GM18502 (cell line): ENCODE results near the gene LIN52.
"Not testable (repeated sequence)": the region's sequence is repeated elsewhere in the genome, so short reads cannot be mapped to it uniquely, and the experiment has no call there.

Source experiments
- ATAC-seq: cut with Tn5 transposase; IDR thresholded peaks from one replicate; pipeline ENCODE4 v1.9.1; 2021; ENCODE audit warnings: mild to moderate bottlenecking; ENCODE audit not compliant: unreplicated experiment, poor library complexity

Gene LIN52

DNA sequence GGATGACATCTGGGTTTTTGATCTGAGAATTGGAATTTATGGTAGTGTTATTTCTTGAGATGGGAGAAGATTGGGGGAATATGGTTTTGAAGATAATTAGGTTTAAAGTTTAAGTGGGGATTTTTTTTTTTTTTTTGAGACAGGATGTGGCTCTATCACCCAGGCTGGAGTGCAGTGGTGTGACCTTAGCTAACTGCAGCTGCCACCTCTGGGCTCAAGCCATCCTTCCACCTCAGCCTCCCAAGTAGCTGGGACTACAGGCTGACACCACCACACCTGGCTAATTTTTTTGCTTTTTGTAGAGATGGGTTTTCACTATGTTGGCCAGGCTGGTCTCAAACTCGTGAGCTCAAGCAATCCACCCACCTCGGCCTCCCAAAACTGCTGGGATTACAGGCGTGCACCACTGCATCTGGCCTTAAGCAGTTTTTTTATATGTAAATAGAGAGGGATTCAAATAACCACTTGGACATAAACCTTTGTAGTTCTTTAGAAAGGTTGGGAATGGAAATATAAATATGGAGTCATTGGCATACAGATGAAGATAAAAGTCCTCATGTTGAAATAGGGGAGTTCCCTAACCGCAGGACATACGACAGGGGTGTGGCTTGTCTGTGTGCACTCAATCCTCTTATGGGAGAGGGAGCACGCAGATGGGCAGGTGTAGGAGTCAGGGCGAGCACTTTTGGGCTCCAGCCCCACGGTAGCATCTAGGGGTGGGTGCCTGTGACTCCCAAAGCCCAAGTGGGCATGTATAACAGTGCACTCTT is 4.7 kb downstream of the LIN52 start:
- no peak for ATAC-seq

DNA sequence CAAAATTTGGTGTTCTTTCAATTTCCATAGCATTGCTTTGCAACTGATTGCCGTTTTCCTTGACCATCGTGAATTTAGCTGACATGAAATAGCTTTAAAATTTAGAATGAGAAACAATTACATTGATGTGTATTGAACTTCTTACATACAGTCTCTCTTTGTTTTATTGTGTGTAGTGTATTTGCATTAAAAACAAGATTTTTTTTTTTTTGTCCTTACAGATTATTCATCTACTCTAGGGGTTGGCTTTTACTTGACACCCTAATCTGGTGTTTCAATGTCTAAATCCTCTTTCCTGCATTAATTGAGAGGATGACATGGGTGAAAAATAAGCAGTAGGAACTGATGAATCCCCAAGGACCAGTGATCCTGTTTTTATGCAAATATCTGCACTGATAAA is 20.6 kb downstream of the LIN52 start:
- ATAC-seq, result no peak

GRCh38 chr14:74109369-74109768 is 24.6 kb downstream of the LIN52 start:
- ATAC-seq, result no peak

DNA sequence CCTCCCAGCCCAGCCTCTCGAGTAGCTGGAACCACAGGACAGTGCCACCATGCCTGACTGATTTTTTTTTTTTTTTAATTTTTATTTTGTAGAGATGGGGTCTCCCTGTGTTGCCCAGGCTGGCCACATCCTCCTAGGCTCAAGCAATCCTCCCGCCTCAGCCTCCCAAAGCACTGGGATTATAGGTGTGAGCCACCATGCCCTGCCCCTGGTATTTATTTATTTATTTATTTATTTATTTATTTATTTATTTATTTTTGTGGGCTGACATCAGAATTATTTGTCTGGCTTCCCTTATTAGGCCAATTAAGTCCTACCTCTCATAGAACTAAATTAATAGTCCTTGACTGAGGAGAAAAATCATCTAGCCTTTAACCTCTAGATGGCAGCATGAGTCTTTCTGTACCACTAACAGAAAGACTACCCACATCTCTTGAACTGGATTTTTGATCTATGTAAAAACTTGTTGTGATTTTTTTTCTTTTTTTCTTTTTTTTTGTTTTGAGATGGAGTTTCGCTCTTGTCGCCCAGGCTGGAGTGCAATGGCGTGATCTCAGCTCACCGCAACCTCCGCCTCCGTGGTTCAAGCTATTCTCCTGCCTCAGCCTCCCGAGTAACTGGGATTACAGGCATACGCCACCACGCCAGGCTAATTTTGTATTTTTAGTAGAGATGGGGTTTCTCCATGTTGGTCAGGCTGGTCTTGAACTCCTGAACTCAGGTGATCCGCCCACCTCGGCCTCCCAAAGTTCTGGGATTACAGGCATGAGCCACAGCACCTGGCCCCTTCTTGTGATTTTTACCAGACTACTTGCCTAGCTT is 26.9 kb downstream of the LIN52 start:
- not testable (repeated sequence) for ATAC-seq

- not testable (repeated sequence) for ATAC-seq
Measured at GRCh38 chr14:74125487-74125886, 40.7 kb downstream of the LIN52 start.

GRCh38 chr14:74126315-74127013 is 41.7 kb downstream of the LIN52 start:
- ATAC-seq, result no peak

GRCh38 chr14:74127634-74128033 is 42.9 kb downstream of the LIN52 start:
- ATAC-seq, result no peak

GRCh38 chr14:74133833-74134481 is 49.2 kb downstream of the LIN52 start:
- ATAC-seq, result no peak

DNA sequence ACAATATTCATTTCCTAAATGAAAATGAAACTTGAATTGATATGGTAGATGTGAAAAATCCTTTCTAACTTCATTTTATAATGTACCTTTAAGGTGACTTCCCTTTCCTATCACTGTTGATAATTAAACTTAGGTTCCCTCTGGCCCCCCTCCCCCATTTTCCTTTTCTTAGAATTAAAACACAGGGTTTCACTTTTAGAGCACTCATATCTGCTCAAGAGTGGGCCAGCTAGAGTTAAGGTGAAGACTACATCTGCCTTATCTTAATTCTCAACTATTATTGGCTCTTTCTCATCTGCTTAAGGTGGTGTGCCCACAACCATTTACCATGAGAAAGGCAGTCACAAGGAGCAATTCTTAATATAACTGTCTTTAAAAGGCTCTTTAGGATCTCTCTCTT is 49.7 kb downstream of the LIN52 start:
- ATAC-seq, result no peak

GRCh38 chr14:74135426-74135825 is 50.7 kb downstream of the LIN52 start:
- no peak for ATAC-seq

DNA sequence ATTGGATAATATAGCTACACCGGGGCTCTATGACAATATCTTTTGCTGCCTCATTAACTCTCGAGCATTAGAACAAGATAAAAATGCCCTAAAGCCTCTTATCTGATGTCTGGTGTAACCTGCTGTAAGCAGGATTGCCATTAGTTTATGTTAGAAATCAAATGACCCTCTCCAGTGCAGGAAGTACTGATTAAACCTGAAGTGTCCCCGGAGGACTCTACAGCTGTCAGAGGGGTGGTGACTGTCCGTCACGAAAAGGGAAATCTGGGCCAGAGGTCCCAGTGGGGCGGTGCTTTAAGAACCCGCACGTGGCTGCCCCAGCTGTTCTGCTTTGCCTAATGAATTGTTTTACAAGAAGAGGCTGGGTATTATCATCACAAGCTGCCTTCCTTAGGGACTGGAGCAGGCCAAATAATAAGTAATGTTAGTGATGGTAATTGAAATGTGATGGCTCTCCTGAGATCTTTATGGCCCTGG is 55.7 kb downstream of the LIN52 start:
- ATAC-seq, result no peak

DNA sequence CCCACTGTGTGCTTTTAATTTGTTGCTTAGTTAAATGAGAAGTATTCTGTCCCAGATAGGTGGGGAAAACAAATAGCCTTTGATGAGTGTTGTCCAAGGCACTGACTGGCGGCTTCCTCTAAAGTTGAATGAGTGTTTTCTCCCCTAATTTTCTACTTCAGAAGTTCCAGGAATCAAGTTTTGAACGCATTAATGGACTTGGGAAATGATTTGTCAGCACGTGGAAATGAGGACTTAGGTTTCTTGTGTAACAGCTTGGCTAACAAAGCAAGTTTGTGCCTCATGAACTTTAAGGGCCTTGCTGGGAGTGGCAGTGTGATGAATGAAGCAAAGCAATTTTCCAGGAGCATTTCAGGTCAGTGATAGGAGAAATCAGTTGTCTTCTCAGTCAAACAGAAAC is 56.9 kb downstream of the LIN52 start:
- no peak for ATAC-seq

DNA sequence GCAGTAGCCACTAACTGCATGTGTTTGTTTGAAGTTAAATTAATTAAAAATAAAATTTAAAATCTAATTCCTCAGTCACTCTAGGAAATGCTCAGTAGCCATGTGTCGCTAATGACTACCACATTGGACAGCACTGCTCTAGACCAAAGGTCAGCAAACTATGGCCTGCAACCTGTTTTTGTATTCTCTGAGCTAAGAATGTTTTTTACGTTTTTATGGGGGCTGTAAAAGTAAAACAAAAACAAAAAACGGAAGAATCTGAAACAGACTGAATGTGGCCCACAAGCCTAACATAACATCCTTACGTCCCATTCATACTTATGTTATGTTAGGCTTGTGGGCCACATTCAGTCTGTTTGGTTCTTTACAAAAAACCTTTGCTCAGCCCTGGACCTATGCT is 57.8 kb downstream of the LIN52 start:
- ATAC-seq, result no peak

GRCh38 chr14:74144789-74145188 is 60.0 kb downstream of the LIN52 start:
- no peak for ATAC-seq

- ATAC-seq, result no peak
Measured at GRCh38 chr14:74147571-74147970, 62.8 kb downstream of the LIN52 start.

DNA sequence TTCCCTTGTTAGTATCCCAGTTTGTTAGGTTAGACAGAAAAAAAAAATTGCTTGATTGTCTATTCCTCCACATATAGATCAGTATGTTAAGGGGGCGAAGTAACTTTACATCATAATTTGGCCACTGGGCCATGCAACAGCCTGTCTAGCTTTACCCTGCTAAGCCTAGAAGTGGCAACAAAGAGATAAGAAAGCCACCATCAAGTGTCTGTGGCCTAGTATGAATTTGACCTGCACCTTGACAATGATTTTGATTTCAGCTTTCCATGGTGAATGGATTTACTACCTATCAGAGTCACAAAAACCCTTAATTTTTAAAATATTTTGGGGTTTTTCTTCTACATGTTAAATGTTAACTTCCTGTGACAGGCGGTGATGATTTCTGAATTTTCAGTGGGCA is 63.9 kb downstream of the LIN52 start:
- no peak for ATAC-seq

GRCh38 chr14:74155287-74155686 is 70.5 kb downstream of the LIN52 start:
- ATAC-seq, result no peak

DNA sequence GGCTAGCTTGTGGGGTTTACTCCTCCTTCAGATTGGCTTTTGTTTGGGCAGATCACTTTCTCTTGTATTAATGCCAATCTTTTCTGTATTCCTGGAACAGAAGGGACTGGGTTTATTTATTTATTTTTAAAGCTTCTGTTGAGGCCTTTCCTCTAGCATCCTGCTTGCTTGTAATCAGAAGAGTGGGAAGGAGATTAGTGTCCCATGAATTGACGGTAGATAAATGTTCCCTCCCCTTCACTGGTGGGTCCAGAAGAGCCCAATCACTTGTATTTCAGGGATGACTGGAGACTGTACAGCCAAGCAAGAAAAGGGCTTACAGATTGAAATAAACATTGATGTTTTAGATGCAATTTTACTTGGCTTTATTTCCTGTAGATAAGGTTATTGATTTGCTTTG is 71.0 kb downstream of the LIN52 start:
- ATAC-seq, result no peak

DNA sequence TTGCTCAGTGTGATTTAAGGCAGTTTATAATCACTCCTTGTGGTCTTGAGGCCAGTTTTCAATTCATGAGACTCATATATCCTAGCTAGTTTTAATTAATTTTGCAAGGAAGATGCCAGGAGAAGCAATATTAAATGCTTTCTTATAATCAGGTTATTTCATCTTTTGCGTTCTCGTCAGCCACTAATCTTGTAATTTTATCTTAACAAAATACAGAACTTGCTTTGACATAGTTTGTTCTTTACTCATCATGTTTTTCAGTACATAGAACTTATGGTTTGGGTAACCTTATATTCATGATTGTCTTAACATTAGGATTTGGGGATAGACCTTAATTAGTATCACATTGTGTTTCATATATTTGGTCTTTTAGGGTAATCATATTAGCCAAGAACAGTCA is 76.0 kb downstream of the LIN52 start:
- no peak for ATAC-seq

- ATAC-seq, result no peak
Measured at GRCh38 chr14:74161526-74162158, 76.9 kb downstream of the LIN52 start.
